Measurements from ENCODE around the gene TNFAIP2.

- TF ChIP-seq CTCF (IDR thresholded peaks at IDR 0.05; ENCODE audit: low read length) (no peak), EZH2 (IDR thresholded peaks at IDR 0.05; ENCODE audit: borderline replicate concordance, low read length) (no peak)
Observed at GRCh38 chr14:103107941-103108748, 15.1 kb upstream of the TNFAIP2 start.

Measured in OCI-LY1 (cell line).